Measurements from ENCODE around the gene ST8SIA6. TPM values are rescaled to one million over a fixed set of nuclear protein-coding genes. Genes with fewer than 3 reads are reported as not detected.

ST8SIA6 gene
- total RNA-seq, 1 experiment from 2014 or later, result 1.3 TPM

GRCh38 chr10:17343118-17343517 is 111.3 kb downstream of the ST8SIA6 start:
- Histone ChIP-seq H2AFZ (ENCODE audit: low read depth, low read length, poor library complexity, severe bottlenecking) (no peak overlapping the region), H3K4me3 (replicated peaks in 1 of 2; ENCODE audit: low read depth in 1 of 2, low read length in 2 of 2) (no peak overlapping the region), H3K27ac (ENCODE audit: low read depth, low read length) (no peak overlapping the region), H3K79me2 (ENCODE audit: insufficient read depth, low read length) (no peaks in the 10 kb centered on the region), H3K4me2 (ENCODE audit: low read length) (no peak overlapping the region), H3K4me1 (ENCODE audit: control insufficient read depth in 1 of 2, insufficient read depth in 2 of 2, low read length in 2 of 2) (peaks cover 2 to 3% of the 10 kb centered on the region in 2 experiments), H3K9me2 (ENCODE audit: insufficient read depth) (no peaks in the 10 kb centered on the region), H4K20me1 (ENCODE audit: insufficient read depth) (no peaks in the 10 kb centered on the region), H3K36me3 (ENCODE audit: control insufficient read depth in 1 of 2, insufficient read depth in 2 of 2, low read length in 2 of 2) (no peaks in the 10 kb centered on the region), H3K9ac (ENCODE audit: low read length) (no peak overlapping the region), H3K27me3 (ENCODE audit: insufficient read depth, low read length) (no peaks in the 10 kb centered on the region), H3K9me3 (ENCODE audit: control insufficient read depth in 1 of 2, insufficient read depth in 1 of 2, low read depth in 1 of 2, low read length in 2 of 2) (peaks cover 0 to 8% of the 10 kb centered on the region in 2 experiments; a peak in 1 of 4 replicates)
- ATAC-seq, result no peak
- ChIA-PET POLR2A (no interaction called here), CTCF (no interaction called here), RAD21 (ENCODE audit: low non-redundant PET in 1 of 2, low total read pairs in 2 of 2, uncharacterized antibody in 2 of 2, unreplicated experiment in 2 of 2) (no interaction called here)
- DNase-seq (ENCODE audit: low read depth, low spot score), result no peak
- intact Hi-C loops (cut with micrococcal nuclease), result no loop called here
- TF ChIP-seq ATF3 (IDR thresholded peaks at IDR 0.05) (no peak), POLR2AphosphoS5 (IDR thresholded peaks at IDR 0.05; ENCODE audit: low read depth, low read length) (no peak), CEBPB (IDR thresholded peaks at IDR 0.05; ENCODE audit: low read depth) (no peak), JUND (IDR thresholded peaks at IDR 0.05) (no peak), MAX (IDR thresholded peaks at IDR 0.05) (no peak), ZBTB33 (IDR thresholded peaks at IDR 0.05; ENCODE audit: extremely low read depth, insufficient replicate concordance, low read length) (no peak)
- no TSS peak for BruUV-seq (replicated peaks)

- Histone ChIP-seq H3K4me3 (replicated peaks in 1 of 2; ENCODE audit: low read depth in 1 of 2, low read length in 2 of 2) (no peak overlapping the region), H3K27me3 (ENCODE audit: insufficient read depth, low read length) (no peaks in the 10 kb centered on the region), H4K20me1 (ENCODE audit: insufficient read depth) (no peaks in the 10 kb centered on the region), H3K9me2 (ENCODE audit: insufficient read depth) (no peaks in the 10 kb centered on the region), H3K9me3 (ENCODE audit: control insufficient read depth in 1 of 2, insufficient read depth in 1 of 2, low read depth in 1 of 2, low read length in 2 of 2) (peaks cover 0 to 8% of the 10 kb centered on the region in 2 experiments; a peak in 1 of 4 replicates), H3K4me1 (ENCODE audit: control insufficient read depth in 1 of 2, insufficient read depth in 2 of 2, low read length in 2 of 2) (no peaks in the 10 kb centered on the region), H3K4me2 (ENCODE audit: low read length) (no peak overlapping the region), H3K79me2 (ENCODE audit: insufficient read depth, low read length) (no peaks in the 10 kb centered on the region), H3K27ac (ENCODE audit: low read depth, low read length) (no peak overlapping the region), H3K9ac (ENCODE audit: low read length) (no peak overlapping the region), H2AFZ (ENCODE audit: low read depth, low read length, poor library complexity, severe bottlenecking) (no peak overlapping the region), H3K36me3 (ENCODE audit: control insufficient read depth in 1 of 2, insufficient read depth in 2 of 2, low read length in 2 of 2) (no peaks in the 10 kb centered on the region)
- ChIA-PET RAD21 (ENCODE audit: low non-redundant PET in 1 of 2, low total read pairs in 2 of 2, uncharacterized antibody in 2 of 2, unreplicated experiment in 2 of 2) (no interaction called here), CTCF (no interaction called here), POLR2A (no interaction called here)
- intact Hi-C loops (cut with micrococcal nuclease), result no loop called here
- DNase-seq (ENCODE audit: low read depth, low spot score) (no peak), ATAC-seq (no peak)
- BruUV-seq (replicated peaks), result no TSS peak
- TF ChIP-seq FOSL1 (IDR thresholded peaks at IDR 0.05; ENCODE audit: low read depth) (no peak), CBX3 (IDR thresholded peaks at IDR 0.05; ENCODE audit: low read depth) (no peak; the same call in 1 of the 2 replicates), POLR2AphosphoS5 (IDR thresholded peaks at IDR 0.05; ENCODE audit: low read depth, low read length) (no peak), EGR1 (IDR thresholded peaks at IDR 0.05; ENCODE audit: low read depth) (no peak), SIN3A (IDR thresholded peaks at IDR 0.05; ENCODE audit: low read depth) (no peak), RAD21 (IDR thresholded peaks at IDR 0.05; ENCODE audit: low read depth) (no peak), CEBPB (IDR thresholded peaks at IDR 0.05; ENCODE audit: low read depth) (no peak), JUND (IDR thresholded peaks at IDR 0.05) (no peak), ZFX (IDR thresholded peaks at IDR 0.05) (no peak), ZNF274 (IDR thresholded peaks at IDR 0.05; ENCODE audit: low read depth, low read length) (no peak), ZBTB33 (IDR thresholded peaks at IDR 0.05; ENCODE audit: extremely low read depth, insufficient replicate concordance, low read length) (no peak)
These were observed 114.1 kb downstream of the ST8SIA6 start for GRCh38 chr10:17340144-17340829.

Measured in HCT116 (cell line).